GM19395 (cell line): ENCODE data around the gene PKIG.

Experiments
- ATAC-seq: cut with Tn5 transposase; IDR thresholded peaks from one replicate; pipeline ENCODE4 v1.9.1; 2021; ENCODE audit warnings: mild to moderate bottlenecking, moderate library complexity; ENCODE audit not compliant: unreplicated experiment

PKIG gene

DNA sequence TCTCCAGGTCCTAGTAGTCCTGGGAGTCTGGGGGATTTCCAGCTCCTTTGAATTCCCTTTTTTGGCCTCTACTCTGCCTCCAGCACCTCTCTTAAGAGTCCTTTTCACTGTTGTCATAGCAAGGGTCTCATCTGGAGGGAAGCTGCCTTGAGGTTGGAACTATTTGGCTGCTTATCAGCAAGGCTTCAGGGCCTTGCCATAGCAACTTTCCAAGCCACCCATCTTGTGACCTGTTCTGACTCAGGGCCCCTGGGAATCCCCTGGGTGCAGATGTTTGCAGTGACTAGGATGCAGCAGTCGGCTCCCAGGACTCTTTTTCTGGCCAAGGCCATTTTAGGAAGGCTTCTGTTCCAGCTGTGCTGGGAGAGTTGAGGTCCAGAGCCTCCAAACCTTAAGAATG is 12.4 kb downstream of the PKIG start:
- ATAC-seq = no peak

DNA sequence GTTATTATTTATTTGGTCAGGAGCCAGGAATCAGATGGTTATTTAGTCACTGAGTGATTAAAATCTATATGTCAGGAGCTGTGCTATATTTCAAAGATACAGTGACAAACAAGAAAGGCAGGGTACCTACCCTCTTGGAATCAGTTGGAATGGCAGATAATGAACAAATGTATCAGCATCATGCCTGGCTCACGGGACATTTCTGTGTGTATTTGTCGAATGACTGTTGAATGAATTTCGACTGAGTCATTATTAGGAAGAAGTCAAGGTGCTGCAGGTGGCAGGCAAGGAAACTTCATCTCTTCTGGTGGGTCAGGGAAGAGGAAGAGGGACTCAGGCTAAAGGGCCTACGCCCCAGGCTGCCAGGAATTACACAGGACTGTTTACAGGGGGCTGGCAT is 13.6 kb downstream of the PKIG start:
- ATAC-seq = no peak

DNA sequence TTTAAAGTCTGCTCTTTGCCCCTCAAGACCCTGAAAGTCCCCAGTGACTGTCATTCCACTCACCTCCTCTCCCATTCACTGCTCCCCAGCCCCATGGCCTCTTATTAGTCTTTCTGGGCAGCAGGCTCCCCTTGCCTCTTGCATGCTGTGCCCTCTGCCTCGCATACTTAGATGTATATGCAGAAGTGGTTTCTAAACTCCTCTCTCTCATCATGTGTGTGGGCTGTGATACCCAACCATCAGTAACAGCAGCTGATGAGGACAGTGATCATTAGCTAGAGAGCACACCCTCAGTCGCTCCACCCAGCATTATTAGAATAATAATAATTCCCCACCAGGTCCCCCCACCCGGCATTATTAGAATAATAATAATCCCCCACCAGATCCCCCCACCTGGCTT is 14.5 kb downstream of the PKIG start:
- no peak for ATAC-seq

DNA sequence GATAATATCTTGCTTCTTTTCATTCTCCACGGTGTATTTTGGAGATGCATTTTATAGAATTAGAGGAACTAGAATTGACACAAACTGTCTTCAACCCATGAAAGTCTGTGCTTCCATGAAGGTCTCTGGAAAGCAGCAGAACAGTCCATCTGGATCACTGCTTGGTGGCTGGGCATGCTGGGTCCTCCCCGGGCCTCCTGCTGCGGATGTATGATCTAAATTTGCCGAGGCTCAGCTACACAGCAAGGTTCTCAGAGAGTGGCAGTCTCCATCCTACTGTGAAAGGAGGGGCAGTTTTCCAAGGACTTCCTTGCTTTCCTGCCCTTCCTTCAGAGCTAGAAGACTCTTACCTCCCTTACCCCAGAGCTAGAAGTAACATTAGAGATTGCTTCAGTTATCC is 15.1 kb downstream of the PKIG start:
- no peak for ATAC-seq

DNA sequence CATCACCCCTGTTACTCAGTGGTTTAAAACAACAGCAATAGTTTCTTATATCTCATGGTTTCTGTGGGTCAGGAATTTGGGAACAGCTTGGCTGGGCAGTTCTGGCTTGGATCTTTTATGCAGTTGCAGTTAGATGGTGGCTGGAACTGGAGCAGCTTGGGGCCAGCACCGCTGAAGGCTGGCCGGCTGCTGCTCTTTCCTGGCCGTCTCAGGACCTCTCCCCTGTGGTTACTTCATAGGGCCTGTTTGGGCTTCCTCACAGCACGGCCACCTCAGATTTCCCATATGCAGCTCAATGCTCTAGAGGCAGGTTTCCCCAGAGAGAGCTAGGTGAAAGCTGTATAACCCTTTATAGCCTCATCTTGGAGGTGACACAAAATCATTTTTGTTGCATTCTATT is 15.6 kb downstream of the PKIG start:
- ATAC-seq = no peak

DNA sequence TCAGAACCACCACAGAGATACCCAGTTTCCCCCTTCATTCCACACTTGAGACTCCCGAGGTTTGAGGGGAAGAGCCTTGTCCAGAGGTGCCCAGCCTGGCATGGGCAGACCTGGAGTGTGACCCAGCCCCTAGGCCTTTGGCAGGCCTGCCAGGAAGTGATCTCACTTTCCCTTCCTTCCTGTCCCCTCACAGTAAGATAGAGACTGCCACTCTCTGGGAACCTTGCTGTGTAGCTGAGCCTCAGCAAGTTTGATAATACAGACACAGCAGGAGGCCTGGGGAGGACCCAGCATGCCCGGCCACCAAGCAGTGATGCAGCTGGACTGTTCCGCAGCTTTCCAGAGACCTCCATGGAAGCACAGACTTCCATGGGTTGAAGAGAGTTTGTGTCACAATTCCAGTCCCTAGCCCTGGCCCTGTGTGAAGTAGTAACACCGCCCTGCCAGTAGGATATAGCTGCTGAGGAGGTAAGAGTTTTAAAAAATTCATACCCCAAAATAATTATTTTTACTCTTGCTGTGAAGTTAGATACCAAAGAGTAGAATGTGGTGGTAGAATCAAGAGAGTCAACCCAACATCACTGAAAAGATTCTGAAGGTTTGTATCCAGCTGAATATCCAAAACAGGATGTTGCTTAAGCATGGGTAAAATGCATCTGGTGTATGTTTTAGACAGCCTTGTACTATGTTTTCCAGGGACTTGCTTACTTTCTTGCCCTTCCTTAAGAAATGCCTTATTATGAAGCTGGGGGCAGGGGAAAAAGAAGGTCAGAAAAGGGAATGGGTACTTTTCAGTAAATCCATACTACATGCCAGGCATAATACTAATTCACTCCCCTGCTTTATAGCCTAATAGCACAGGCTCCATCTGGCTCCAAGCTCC is 16.3 kb downstream of the PKIG start:
- no peak for ATAC-seq

DNA sequence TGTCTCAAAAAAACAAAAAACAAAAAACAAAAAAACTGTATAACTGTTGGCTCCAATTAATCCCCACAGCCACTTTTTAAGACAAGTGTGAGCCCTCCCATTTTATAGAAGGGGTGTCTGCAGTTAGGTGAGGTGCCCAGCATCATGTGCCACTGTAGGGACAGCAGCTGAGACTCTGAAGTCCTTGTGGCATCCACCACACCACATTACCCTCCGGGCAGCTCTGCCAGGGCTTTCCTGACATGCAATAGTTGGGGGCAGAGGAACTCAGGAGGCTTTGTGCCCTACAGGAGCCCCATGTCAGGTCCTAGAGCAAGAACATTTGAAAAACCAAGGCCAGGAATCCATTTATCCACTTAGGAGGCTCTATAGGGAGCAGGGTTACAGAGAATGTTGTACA is 17.3 kb downstream of the PKIG start:
- ATAC-seq = no peak

DNA sequence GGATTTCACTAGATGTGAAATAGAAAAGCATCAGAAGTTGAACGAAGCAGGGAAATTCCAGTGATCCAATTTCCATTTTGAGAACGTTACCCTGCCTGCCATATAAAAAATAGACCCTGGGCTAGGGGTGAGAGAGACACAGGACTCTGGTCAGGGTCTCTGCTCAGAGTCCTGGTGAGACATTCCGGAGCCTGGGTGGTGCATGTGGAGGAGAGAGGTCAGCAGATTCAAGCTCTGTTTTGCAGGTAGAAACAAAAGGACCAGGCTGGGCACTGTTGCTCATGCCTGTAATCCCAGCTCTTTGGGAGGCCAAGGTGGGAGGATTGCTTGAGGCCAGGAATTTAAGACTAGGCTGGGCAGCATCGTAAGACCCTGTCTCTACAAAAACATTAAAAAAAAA is 17.9 kb downstream of the PKIG start:
- ATAC-seq = no peak

DNA sequence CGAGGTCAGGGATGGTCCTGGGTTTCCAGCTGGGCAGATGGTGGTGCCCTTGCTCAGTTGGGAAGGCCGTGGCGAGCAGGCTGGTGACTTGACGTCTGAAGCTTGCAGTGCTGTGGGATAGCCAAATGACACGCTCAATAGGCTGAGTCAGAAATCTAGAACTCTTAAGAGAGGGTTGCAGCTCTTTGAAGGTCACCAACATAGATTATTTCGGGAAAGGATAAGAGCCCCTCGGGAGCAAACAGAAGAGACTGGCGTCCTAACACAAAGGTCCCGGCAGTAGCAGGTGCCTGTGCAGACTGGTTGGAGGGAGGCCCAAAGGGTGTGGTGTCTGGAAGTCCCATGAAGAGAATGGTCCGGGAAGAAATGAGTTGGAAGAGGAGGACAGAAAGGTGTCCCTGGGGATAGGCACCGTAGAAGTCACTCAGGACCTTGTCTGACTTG is 18.4 kb downstream of the PKIG start:
- no peak for ATAC-seq

DNA sequence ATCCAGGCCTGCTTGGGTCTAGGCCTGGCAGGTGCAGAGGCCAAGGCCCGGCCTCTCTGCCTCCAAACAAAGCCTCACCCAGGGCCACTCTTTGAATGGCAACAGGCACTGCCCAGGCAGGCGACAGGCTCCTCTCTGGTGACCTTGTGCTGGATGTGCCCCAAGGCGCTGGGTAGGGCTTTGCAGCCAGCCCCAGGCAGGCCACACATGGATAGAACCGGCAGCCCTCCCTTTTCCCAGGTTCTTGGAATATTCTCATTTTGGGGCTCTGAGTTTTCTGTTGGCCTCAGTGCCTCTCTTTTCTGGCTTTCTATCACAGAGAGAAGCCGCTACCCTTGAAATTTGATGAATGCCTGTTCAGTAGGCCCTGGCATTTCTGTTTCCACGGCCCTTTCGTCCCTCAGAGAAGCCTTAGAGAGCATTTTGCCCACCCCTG is 18.9 kb downstream of the PKIG start:
- no peak for ATAC-seq

DNA sequence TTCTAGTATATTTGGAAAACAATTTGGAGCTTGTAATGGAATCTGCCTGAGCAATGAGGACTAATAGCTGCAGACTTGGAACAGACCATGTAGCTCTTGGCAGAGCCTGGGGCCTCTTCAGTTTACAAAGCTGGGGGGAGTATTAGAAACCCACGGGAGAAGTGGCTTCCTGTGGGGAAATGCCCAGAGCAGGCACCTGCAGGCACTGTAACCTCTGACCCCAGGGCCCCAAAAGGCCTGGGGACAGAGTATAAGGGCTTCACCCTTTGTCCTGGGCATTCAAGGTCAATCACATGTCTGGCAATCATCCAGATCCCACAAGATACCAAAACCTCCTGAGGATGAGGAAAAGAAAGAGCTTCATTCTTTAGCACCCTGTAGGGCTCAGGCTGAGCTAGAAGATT is 19.4 kb downstream of the PKIG start:
- no peak for ATAC-seq

DNA sequence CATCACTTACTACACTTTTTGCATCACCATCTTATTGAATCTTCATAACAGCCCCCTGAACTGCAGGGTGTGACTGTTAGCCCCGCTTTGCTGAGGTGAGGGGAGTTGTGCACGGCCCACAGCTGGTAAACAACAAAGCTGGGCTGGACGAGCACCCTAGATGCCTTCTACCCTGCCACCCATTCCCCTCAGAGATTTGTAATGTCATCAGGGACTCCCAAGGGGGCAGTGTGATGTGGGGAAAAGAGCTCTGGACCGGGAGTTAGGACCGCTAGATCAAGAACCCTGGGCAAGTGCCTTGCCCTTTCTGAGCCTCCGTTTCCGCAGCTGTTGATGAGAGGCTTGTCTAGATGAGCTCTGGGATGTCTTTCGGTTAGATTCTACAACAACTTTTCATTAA is 20.9 kb downstream of the PKIG start:
- ATAC-seq = no peak

DNA sequence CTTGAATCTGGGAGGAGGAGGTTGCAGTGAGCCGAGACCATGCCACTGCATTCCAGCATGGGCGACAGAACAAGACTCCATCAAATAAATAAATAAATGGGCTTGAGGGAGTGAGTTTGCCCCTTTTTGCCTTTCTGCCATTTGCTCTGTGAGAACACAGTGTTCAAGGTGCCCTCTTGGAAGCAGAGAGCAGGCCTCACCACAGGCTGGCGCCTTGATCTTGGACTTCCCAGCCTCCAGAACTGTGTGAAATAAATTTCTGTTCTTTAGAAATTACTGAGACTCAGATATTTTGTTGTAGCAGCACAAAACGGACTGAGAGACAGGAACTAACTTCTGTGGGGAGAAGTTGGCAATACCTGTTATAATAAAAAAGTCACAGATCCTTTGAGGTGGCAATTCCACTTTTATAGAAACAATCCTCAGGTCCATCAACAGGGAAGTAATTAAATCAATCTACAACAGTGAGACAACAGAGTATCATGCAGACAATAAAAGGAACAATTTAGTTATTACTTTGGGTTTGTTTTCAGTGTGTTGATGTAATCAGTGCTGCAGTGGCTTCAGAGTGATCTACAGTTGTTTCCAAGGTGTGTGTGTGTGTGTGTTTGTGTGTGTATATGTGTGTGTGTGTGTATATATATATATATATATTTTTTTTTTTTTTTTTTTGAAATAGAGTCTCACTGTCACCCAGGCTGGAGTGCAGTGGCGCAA is 24.5 kb downstream of the PKIG start:
- no peak for ATAC-seq

DNA sequence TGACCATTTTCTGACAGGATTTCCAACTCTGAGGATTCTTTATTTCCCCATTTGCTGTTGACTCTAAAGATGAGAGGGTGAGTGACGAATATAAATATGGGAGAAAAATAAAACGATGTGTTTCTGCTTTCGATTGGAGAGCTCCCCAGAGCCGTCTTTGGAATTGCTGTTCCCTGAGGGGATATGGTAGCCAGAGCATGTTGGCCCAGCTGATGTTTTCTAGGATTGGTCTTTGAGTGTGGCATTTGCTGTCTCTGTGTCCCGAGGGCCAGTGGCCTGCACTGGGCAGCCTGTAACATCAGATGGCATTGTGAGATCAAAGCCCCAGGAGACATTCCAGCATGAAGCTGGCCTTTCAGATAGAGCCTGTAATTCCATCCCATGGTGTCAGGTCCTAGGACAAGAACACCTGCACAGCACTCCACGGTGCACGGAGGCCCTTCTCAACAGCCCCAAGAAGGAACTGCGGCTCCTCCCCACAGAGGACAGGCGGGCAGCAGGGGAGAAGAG is 26.7 kb downstream of the PKIG start:
- no peak for ATAC-seq

DNA sequence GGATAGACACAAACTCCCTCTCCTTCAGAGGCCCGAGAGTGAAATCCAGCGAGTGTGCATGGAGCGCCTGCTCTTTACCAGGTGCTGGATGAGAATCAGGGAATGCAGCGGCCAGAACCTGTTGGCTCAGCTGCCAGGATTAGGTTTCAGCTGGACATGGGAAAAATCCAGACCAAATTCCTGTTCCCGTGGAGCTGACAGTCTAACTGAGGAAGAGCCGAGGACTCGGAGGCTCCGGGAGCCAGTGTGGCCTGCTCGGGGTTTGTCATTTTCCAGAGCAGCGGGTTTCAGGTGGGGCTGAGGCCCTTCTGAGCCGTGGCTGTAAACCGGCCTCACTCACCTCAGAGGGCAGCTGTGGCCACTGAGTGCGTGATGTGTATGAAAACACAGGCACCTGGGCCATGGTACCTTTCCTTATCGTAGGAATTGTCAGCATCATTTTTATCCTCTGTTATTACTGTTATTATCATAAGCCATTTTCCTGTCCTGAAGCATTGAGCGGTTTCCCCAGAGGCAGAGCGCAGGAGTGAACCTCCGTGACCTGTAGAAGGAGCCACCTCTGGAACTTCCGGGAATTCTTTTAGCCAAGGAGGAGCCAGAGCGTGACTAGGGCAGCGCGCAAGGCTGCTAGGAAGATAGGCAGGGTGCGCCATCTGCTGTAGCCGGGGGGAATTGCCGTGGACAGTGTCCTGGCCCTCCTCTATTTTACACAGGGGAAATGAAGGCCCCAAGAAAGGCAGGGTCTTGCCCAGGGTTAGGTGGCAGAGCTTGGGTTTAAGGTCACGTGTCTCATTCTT is 27.3 kb downstream of the PKIG start:
- peak; percentile 85 for ATAC-seq

DNA sequence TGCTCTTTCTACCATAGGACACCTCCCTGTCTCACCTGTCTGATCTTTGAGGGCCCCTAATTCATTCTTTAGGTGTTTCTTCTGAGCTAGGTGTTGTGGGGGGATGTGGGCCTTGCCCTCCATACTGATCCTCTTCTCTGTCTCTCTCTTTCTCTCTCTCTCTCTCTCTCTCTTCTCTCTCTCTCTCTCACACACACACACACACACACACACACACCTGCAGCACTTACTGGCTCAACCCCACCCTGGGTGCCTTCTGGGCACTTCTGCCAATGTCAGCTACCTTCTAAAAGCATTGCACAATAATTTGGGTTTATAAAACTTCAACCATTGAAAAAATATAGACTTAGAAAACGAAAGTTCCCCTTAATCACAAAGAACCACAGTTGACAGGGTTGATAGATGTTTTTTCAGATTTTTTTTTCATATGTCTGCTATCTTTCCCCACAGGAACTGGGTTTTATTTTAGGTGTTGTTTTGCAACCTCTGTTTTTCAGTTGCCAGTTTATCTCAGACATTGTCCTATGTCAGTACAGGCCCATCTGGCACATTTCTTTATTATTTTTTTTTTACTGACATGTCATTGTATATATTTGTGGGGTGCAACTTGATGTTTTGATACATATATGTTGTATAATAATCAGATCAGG is 28.1 kb downstream of the PKIG start:
- peak; percentile 34 for ATAC-seq

DNA sequence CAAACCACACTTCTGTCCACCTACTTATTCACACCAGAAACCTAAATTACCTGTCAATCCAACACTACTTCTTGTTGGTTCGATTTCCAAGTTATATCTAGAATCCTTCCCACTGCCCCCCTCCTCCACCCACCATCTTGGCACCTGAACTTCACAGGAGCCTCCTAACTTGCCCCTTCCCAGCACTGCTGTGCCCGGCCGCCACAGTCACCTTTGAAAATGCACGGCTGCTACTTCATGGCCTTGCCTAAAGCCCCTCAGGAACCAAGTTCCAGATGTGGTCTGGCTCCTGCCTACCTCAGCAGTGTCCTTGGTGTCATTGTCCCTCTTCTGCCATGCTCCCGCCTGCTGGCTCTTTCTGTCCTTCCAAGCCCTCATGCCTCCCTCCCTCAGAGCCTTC is 31.2 kb downstream of the PKIG start:
- no peak for ATAC-seq

DNA sequence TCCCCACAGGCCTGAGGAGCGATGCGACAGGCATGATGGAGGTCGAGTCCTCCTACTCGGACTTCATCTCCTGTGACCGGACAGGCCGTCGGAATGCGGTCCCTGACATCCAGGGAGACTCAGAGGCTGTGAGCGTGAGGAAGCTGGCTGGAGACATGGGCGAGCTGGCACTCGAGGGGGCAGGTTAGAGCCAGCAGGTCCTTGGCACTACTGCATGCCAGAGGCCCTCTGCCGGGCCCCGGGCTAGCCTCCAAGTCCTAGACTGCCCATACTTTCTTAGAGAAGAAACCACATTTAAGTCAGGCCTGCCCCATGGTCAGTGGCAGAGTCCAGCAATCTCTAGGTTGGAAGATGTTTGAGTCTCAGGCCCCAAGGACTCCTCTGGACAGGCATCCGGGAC is 32.1 kb downstream of the PKIG start:
- no peak for ATAC-seq

DNA sequence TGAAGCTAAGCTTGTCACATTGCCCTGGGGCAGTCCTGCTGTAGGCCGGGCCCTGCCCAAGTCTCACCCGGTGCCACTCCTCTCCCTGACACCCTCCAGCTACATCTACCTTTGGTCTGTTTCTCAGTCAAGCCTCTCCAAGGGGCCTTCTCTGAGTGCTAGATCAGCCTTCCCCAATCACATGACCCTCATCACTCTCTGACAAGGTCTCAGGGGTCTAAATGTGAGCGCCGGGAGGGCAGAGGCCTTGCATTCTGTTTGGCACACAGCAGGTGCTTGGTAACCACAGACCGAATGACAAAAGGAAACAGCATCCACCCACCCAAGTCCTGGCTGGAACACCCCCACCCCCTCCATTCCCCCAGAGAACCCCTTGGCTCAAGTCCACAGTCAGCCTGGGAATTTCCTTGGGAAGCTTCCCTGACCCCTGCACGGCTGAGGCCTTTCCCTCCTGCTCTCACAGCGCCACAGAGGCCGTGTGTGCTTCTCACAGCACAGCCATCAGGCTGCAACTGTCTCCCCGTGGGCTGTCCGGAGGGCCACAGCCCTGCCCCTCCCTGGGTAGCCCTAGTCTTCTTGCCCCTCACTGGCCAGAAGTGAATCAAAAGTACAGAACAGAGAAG is 32.9 kb downstream of the PKIG start:
- no peak for ATAC-seq

DNA sequence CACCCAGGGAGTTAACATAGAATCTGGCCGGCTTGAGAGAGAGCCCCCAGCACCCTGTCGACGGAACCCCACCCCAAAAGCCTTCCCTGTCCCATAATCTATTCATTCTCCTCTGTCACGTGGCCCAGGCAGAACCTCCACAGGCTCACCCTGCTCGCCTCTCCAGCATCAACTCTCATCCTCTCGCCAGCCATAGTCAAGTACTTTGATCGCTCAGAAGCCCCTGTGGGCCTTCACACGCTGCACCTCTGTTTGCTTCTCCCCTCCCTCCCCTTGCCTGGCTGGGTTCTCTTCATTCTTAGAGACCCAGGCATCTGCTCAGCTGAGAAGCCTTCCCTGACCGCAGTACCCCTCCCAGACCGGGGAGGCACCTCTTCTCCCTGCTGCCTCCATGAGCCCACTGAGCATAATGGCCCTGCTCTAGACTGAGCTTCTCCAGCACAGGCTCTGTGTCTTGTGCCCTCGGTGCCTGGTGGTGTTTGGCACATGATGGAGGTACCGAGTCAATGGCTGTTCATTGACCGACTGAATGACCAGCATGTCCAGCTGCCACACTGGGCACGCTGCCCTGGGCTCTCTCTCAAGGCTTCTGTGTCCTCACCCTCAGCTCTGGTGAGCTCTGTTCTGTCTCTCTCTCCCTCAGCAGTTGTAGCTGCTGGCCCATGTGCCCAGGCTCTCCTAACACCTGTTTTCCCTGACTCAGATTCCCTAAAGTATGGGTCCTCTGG is 33.7 kb downstream of the PKIG start:
- ATAC-seq = no peak
